ENCODE results near the gene CRYZL1.

Gene CRYZL1

DNA sequence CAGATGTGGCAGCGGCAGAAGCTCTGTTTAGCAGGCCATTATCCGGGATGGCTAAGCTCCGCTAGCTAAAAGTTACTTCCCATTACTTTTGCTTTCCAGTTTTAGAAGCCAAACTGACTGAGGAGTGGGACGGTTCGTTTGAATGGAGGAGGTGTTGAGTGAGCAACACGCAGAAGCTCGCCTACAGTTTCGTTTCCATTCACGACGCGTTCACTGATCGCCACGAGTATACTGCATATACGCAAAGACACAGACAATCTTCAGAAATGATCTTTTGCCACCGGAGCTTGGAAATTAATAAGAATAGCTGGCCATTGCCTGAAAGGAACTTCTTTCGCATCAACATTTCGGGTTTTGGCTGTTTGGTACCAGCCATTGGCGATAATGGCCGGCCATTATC is 84.1 kb downstream of the CRYZL1 start:
- DNase-seq: no peak

GRCh38 chr21:33554982-33555344 is 86.6 kb downstream of the CRYZL1 start:
- DNase-seq: no peak

DNA sequence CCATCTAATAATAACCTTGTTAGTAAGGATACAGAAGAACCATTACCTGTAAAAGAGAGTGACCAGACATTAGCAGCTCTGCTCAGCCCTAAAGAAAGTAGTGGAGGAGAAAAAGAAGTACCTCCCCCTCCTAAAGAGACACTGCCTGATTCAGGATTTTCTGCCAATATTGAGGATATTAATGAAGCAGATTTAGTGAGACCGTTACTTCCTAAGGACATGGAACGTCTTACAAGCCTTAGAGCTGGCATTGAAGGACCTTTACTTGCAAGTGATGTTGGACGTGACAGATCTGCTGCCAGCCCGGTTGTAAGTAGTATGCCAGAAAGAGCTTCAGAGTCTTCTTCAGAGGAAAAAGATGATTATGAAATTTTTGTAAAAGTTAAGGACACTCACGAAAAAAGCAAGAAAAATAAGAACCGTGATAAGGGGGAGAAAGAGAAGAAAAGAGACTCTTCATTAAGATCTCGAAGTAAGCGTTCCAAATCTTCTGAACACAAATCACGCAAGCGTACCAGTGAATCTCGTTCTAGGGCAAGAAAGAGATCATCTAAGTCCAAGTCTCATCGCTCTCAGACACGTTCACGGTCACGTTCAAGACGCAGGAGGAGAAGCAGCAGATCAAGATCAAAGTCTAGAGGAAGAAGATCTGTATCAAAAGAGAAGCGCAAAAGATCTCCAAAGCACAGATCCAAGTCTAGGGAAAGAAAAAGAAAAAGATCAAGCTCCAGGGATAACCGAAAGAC is 87.1 kb downstream of the CRYZL1 start:
- DNase-seq: no peak

DNA sequence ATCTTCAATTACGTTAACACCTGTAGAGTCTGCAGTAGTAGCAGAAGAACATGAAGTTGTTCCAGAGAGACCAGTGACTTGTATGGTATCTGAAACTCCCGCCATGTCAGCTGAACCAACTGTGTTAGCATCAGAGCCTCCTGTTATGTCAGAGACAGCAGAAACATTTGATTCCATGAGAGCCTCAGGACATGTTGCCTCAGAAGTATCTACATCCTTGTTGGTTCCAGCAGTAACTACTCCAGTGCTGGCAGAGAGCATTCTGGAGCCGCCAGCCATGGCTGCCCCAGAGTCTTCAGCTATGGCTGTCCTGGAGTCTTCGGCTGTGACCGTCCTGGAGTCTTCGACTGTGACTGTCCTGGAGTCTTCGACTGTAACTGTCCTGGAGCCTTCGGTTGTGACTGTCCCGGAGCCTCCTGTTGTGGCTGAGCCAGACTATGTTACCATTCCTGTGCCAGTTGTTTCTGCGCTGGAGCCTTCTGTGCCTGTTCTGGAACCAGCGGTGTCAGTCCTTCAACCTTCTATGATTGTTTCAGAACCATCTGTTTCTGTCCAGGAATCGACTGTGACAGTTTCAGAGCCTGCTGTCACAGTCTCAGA is 88.4 kb downstream of the CRYZL1 start:
- DNase-seq: no peak

- no peak for DNase-seq
Observed at GRCh38 chr21:33552093-33552998, 89.2 kb downstream of the CRYZL1 start.

- DNase-seq: no peak
Observed at GRCh38 chr21:33551664-33552063, 89.9 kb downstream of the CRYZL1 start.

- no peak for DNase-seq
Observed at GRCh38 chr21:33550772-33551660, 90.5 kb downstream of the CRYZL1 start.

DNA sequence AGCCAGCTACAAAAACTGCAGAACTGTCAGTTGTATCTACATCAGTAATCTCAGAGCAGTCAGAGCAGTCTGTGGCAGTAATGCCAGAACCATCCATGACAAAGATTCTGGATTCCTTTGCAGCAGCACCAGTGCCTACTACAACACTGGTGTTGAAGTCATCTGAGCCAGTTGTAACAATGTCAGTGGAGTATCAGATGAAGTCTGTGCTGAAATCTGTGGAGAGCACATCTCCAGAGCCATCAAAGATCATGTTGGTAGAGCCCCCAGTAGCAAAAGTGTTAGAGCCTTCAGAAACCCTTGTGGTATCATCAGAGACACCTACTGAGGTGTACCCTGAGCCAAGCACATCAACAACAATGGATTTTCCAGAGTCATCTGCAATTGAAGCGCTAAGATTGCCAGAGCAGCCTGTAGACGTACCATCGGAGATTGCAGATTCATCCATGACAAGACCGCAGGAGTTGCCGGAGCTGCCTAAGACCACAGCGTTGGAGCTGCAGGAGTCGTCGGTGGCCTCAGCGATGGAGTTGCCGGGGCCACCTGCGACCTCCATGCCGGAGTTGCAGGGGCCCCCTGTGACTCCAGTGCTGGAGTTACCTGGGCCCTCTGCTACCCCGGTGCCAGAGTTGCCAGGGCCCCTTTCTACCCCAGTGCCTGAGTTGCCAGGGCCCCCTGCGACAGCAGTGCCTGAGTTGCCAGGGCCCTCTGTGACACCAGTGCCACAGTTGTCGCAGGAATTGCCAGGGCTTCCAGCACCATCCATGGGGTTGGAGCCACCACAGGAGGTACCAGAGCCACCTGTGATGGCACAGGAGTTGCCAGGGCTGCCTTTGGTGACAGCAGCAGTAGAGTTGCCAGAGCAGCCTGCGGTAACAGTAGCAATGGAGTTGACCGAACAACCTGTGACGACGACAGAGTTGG is 91.4 kb downstream of the CRYZL1 start:
- no peak for DNase-seq

- peak; percentile 55 for DNase-seq
Observed at GRCh38 chr21:33546086-33546485, 95.5 kb downstream of the CRYZL1 start.

DNA sequence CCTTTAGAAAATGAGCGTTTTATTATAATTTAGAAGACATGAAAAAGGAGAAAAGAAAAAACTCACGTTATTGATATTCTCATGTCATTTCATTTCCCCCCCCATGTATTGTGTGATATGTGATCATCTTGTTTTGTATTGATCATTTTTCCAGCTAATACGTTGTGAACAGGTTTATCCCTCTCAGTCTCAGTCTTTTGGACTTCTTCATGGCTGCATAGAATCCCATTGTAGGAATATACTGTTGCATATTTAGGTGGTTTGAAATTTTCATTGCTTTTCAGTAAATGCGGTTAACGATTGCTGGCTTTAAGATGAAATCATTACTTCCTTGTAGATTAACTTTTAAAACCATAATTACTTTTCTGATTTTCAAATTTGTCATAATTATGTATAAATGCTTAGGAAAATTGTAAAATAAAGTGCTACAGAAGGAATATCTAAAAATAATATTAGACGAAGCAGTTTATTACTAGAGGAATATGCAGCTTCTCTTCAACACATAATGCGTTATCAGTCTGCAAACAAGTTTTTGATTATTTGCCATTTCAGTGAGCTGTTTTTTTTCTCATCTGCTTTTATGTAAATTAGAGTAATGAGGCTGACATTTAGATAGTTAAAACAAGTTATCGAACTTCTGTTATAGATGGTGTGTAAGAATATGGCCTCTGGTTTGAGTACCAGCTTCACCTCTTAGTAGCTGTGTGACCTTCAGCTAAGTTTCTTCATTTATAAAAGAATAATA is 96.9 kb downstream of the CRYZL1 start:
- no peak for DNase-seq

GRCh38 chr21:33543505-33544129 is 97.9 kb downstream of the CRYZL1 start:
- DNase-seq: no peak

- DNase-seq: peak; percentile 98
Observed at GRCh38 chr21:33542640-33543504, 98.7 kb downstream of the CRYZL1 start, which contains the start of gene SON. TSS of gene SON (plus strand) at chr21:33543038. CDS start at chr21:33543093, 55 bp downstream.

GRCh38 chr21:33541756-33542639 is 99.5 kb downstream of the CRYZL1 start, which contains the start of gene GART:
TSS of gene GART (minus strand) at chr21:33542117. CDS start at chr21:33539315, 2,802 bp downstream.
- peak; percentile 13 for DNase-seq

DNA sequence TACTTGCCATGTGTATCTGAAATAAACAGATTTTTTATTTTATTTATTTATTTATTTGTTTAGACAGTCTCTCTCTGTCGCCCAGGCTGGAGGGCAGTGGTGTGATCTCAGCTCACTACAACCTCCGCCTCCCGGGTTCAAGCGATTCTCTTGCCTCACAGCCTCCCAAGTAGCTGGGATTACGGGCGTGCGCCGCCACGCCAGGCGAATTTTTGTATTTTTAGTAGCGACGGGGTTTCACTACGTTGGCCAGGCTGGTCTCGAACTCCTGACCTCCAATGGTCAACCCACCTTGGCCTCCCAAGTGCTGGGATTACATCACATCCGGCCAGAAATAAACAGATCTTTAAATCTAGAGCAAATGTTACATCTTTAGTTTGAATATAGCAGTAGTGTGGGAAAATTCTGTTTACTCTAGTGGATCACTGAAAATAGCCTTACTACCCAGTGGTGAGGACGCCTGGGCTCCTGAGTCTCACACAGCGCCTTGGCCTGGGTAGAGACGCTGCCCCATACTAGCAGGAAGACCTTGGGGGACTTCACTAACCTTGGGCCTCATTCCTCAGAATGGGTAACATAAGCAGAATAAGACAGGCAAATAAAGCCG is 100.3 kb downstream of the CRYZL1 start:
- DNase-seq: no peak

- no peak for DNase-seq
Observed at GRCh38 chr21:33540711-33541104, 100.8 kb downstream of the CRYZL1 start.

GRCh38 chr21:33539616-33540015 is 101.9 kb downstream of the CRYZL1 start:
- no peak for DNase-seq
